ENCODE data around the gene RND1.

- TF ChIP-seq, protein P1, sequence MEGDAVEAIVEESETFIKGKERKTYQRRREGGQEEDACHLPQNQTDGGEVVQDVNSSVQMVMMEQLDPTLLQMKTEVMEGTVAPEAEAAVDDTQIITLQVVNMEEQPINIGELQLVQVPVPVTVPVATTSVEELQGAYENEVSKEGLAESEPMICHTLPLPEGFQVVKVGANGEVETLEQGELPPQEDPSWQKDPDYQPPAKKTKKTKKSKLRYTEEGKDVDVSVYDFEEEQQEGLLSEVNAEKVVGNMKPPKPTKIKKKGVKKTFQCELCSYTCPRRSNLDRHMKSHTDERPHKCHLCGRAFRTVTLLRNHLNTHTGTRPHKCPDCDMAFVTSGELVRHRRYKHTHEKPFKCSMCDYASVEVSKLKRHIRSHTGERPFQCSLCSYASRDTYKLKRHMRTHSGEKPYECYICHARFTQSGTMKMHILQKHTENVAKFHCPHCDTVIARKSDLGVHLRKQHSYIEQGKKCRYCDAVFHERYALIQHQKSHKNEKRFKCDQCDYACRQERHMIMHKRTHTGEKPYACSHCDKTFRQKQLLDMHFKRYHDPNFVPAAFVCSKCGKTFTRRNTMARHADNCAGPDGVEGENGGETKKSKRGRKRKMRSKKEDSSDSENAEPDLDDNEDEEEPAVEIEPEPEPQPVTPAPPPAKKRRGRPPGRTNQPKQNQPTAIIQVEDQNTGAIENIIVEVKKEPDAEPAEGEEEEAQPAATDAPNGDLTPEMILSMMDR (conservative IDR thresholded peaks at IDR 0.05; ENCODE audit: low read length), result no peak
- no peak for TF ChIP-seq EZH2phosphoT487 (IDR thresholded peaks at IDR 0.05; ENCODE audit: borderline replicate concordance, low read depth, low read length)
Observed at GRCh38 chr12:48811437-48812090, 54.1 kb downstream of the RND1 start.
